Upper lobe of left lung (tissue), 4 donors: ENCODE results near the gene MSMO1.

Experiments
- CTCF ChIP-seq, 6 experiments: fragments of 450-650 bp in 4 of 6; fragments of 200-600 bp in 2 of 6; sonication (generic) in 2 of 6; IDR thresholded peaks; one replicate each; pipeline ENCODE4 v1.5.1; 2016 to 2019; ENCODE audit warnings: antibody characterized with exemption in 6 of 6
- POLR2A ChIP-seq, 4 donors: fragments of 450-650 bp; IDR thresholded peaks; one replicate each; pipeline ENCODE4 v1.5.1; 2016 to 2017; ENCODE audit warnings: antibody characterized with exemption in 4 of 4, mild to moderate bottlenecking in 2 of 4

GRCh38 chr4:165293061-165293460 is 34.4 kb upstream of the MSMO1 start:
- TF ChIP-seq CTCF (IDR thresholded peaks at IDR 0.05) = no peak
- TF ChIP-seq POLR2A (IDR thresholded peaks at IDR 0.05) = no peak
